WTC11 (cell line): ENCODE results near the gene CPNE4.

Experiments
- AFF4 ChIP-seq: sonication (generic); formaldehyde crosslinking; IDR thresholded peaks from 2 replicates; pipeline ENCODE4 v1.8.1; 2023; ENCODE audit warnings: mild to moderate bottlenecking, missing genetic modification reagents, borderline replicate concordance
- ARID4B ChIP-seq: sonication (generic); formaldehyde crosslinking; IDR thresholded peaks from 2 replicates; pipeline ENCODE4 v1.8.0; 2023; ENCODE audit warnings: missing genetic modification reagents, mild to moderate bottlenecking, borderline replicate concordance
- CREM ChIP-seq: sonication (generic); formaldehyde crosslinking; IDR thresholded peaks from 2 replicates; pipeline ENCODE4 v1.8.1; 2022; ENCODE audit warnings: mild to moderate bottlenecking, missing genetic modification reagents, moderate library complexity
- CTCF ChIP-seq: fragments of 200-600 bp; IDR thresholded peaks from 2 replicates; pipeline ENCODE4 v1.8.0; 2022; ENCODE audit warnings: antibody characterized with exemption
- GABPB1 ChIP-seq: sonication (generic); formaldehyde crosslinking; IDR thresholded peaks from 2 replicates; pipeline ENCODE4 v1.8.1; 2023; ENCODE audit warnings: mild to moderate bottlenecking, missing genetic modification reagents
- GRHL2 ChIP-seq: fragments of 250-450 bp; sonication (Bioruptor Pico); IDR thresholded peaks from 2 replicates; pipeline ENCODE4 v1.8.0; 2022; ENCODE audit warnings: mild to moderate bottlenecking, moderate library complexity; ENCODE audit not compliant: insufficient replicate concordance, severe bottlenecking
- NR1H2 ChIP-seq: sonication (generic); formaldehyde crosslinking; IDR thresholded peaks from 2 replicates; pipeline ENCODE4 v1.9.0; 2021; ENCODE audit warnings: mild to moderate bottlenecking, moderate library complexity, missing genetic modification reagents
- SMAD4 ChIP-seq: sonication (generic); formaldehyde crosslinking; IDR thresholded peaks from 2 replicates; pipeline ENCODE4 v1.8.0; 2022; ENCODE audit warnings: mild to moderate bottlenecking, missing genetic modification reagents

GRCh38 chr3:131655070-131655690 is 379.6 kb downstream of the CPNE4 start:
- no peak for TF ChIP-seq CREM (CRISPR knock-in tag)
- no peak for TF ChIP-seq GRHL2 (CRISPR knock-in tag)
- no peak for TF ChIP-seq CTCF
- no peak for TF ChIP-seq AFF4
- TF ChIP-seq SMAD4 (CRISPR knock-in tag): no peak
- TF ChIP-seq GABPB1: no peak
- TF ChIP-seq NR1H2: no peak
- TF ChIP-seq ARID4B: no peak
